NCI-H82 treated with DMSO at 0.1 percent for 48 hours (cell line): ENCODE data around the gene PPP1R1B.

Source experiments
- DNase-seq: peaks from one replicate; lab custom pipeline; 2025; ENCODE audit not compliant: unreplicated experiment; lab: John Stamatoyannopoulos, UW

Gene PPP1R1B

GRCh38 chr17:39631403-39631802 lies 4.7 kb downstream of the PPP1R1B start:
- DNase-seq: no peak

GRCh38 chr17:39632153-39632941 lies 5.6 kb downstream of the PPP1R1B start:
- DNase-seq: no peak

- no peak for DNase-seq
Observed at GRCh38 chr17:39633570-39634183, 6.9 kb downstream of the PPP1R1B start.

- DNase-seq: peak; percentile 26
Observed at GRCh38 chr17:39634384-39634871, 7.7 kb downstream of the PPP1R1B start.

DNA sequence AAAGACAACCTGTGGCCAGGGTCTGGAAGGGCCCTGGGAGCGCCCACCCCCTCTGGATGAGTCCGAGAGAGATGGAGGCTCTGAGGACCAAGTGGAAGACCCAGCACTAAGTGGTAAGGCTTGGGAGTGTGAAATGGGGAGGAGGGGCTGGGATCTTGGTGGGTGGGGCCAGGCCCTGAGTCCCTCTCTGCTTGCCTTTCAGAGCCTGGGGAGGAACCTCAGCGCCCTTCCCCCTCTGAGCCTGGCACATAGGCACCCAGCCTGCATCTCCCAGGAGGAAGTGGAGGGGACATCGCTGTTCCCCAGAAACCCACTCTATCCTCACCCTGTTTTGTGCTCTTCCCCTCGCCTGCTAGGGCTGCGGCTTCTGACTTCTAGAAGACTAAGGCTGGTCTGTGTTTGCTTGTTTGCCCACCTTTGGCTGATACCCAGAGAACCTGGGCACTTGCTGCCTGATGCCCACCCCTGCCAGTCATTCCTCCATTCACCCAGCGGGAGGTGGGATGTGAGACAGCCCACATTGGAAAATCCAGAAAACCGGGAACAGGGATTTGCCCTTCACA lies 8.9 kb downstream of the PPP1R1B start:
- DNase-seq: no peak

DNA sequence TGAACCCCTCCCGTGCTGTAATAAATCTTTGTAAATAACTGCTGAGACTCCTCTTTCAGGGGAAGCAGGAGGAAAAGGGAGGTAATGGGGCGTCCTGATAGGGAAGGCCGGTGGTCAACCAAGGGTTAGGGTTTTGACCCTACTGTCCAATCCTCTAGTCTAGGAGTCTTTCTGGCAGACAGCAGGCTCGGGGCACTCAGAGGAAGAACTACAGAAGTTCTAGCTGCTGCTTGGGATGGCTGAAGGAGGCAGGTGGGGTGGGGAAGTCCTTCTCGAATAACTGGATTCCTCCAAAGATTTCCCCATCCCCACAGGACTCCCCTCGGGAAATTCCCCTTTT lies 9.8 kb downstream of the PPP1R1B start:
- no peak for DNase-seq

- peak; percentile 17 for DNase-seq
Observed at GRCh38 chr17:39636927-39637736, 10.4 kb downstream of the PPP1R1B start, which contains the start of gene STARD3. Gene STARD3, plus strand, starts transcription at chr17:39637144. Its CDS starts 16,388 bp downstream, at chr17:39653532.

GRCh38 chr17:39638317-39638716 lies 11.6 kb downstream of the PPP1R1B start:
- no peak for DNase-seq

- no peak for DNase-seq
Observed at GRCh38 chr17:39639043-39639442, 12.3 kb downstream of the PPP1R1B start.

GRCh38 chr17:39639566-39640458 lies 13.1 kb downstream of the PPP1R1B start:
- DNase-seq: no peak

GRCh38 chr17:39640591-39641031 lies 13.9 kb downstream of the PPP1R1B start:
- no peak for DNase-seq

- DNase-seq: no peak
Observed at GRCh38 chr17:39641097-39641496, 14.3 kb downstream of the PPP1R1B start.

DNA sequence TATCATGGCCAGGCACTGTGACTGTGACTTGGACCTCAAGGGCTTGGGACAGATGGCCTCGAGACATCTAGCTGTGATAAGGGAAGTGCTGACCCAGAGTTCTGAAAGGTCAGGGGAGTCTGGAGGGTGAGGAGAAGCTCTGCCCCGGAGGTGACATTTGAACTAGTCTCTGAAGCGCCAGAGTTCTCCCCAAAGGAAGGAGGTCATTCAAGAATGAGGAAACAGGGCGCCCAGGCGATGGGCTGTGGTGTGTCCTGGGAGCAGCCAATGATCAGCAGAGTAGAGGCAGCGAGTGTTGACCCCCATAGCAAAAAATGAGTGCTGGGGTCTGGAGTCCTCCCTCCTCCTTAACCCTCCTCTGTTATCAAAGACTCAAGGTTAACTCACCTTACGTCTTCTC lies 15.1 kb downstream of the PPP1R1B start:
- DNase-seq: no peak

GRCh38 chr17:39642291-39643074 lies 15.7 kb downstream of the PPP1R1B start:
- DNase-seq: no peak

DNA sequence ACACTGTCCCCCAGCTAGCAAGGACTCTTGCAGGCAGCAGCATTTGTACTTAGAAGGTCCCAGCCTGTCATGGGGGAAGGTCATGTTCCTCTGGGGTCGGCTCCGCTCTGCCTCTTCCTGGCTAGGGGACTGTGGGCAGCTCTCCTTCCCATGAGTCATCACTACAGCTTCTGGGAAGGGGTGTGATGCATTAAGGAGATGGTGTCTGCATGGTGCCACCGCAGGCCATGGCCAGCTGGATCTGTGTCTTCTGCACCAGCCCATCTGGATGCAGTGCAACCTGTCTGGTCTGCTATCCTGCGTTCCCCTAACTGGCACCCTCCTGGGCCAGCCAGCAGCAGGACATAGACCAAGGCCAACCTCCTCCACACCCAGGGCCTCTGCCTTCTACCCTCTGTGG lies 16.5 kb downstream of the PPP1R1B start:
- DNase-seq: no peak

- DNase-seq: no peak
Observed at GRCh38 chr17:39647256-39647655, 20.5 kb downstream of the PPP1R1B start.

GRCh38 chr17:39648616-39649366 lies 22.0 kb downstream of the PPP1R1B start:
- DNase-seq: no peak

DNA sequence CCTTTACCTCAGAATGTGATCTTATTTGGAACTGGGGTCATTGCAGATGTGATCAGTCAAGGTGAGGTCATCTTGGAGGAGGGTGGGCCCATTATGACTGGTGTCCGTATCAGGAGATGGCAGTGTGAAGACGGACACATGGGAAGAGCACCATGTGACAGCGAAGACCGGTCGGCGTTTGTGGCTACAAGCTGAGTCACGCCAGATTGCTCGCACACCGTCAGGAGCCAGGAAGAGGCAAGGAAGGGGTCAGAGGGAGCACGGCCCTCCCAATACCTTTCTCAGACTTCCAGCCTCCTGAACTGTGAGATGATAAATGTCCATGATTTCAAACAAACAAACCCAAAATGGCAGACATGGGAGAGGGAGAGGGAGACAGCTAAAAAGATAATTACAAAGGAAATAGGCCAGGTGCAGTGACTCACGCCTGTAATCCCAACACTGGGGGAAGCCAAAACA lies 23.4 kb downstream of the PPP1R1B start:
- no peak for DNase-seq
